Activated naive CD4-positive, alpha-beta T cell treated with anti-CD3 and anti-CD28 coated beads for 36 hours (primary cell): ENCODE results near the gene ZNF394. TPM values are rescaled to one million over a fixed set of nuclear protein-coding genes. Genes with fewer than 3 reads are reported as not detected.
"Not testable (repeated sequence)": the region's sequence is repeated elsewhere in the genome, so short reads cannot be mapped to it uniquely, and the experiment has no call there.

ENCODE experiments used
- CTCF ChIA-PET: fragments of 350-600 bp; sonication (Branson Sonifier 250); formaldehyde crosslinking; loops from one replicate; lab custom pipeline; 2021; ENCODE audit warnings: antibody characterized with exemption; lab: Charles Lee
- DNase-seq: peaks from one replicate; pipeline ENCODE4 v3.0.0-alpha.2; 2020
- H3K27ac Mint-ChIP-seq: one replicate; pipeline ENCODE4 v1.8.0; 2021; ENCODE audit warnings: mild to moderate bottlenecking, mixed read lengths
- H3K27me3 Mint-ChIP-seq: one replicate; pipeline ENCODE4 v1.8.0; 2021; ENCODE audit warnings: low read depth, mixed read lengths
- H3K36me3 Mint-ChIP-seq: one replicate; pipeline ENCODE4 v1.8.0; 2021; ENCODE audit warnings: low read depth, mixed read lengths
- H3K4me1 Mint-ChIP-seq: one replicate; pipeline ENCODE4 v1.8.0; 2021; ENCODE audit warnings: low read depth, mixed read lengths
- H3K4me3 Mint-ChIP-seq: one replicate; pipeline ENCODE4 v1.8.0; 2021; ENCODE audit warnings: mild to moderate bottlenecking, moderate library complexity, mixed read lengths
- H3K9me3 Mint-ChIP-seq: one replicate; pipeline ENCODE4 v1.8.0; 2021; ENCODE audit warnings: mixed read lengths
- intact Hi-C: fragments of 100-400 bp; cut with micrococcal nuclease; formaldehyde crosslinking; loops from one replicate; pipeline ENCODE4 v1.15.1; 2023
- total RNA-seq, 2 experiments: library from RNA; stranded (reverse); gene quantifications; one replicate each; pipeline ENCODE4 v1.2.3, GENCODE V29; 2021

Gene ZNF394
- 10 to 100 TPM; 26.5 to 26.6 TPM for total RNA-seq

- intact Hi-C loops, result loop anchor here (1.0 to 5.0 kb wide), 4 partner anchors 28 to 522 kb away; partner anchors contain the start of genes FAM200A, ZNF789 and ZSCAN25
These were observed at the start of gene ZNF394 for GRCh38 chr7:99499721-99500636. TSS of gene ZNF394 (minus strand) at chr7:99500281. CDS start at chr7:99500093, 188 bp downstream.

GRCh38 chr7:99549545-99549944 is 49.5 kb upstream of the ZNF394 start:
- H3K27ac Mint-ChIP-seq, H3K9me3 Mint-ChIP-seq, intact Hi-C loops, H3K4me3 Mint-ChIP-seq, H3K27me3 Mint-ChIP-seq, DNase-seq: not testable (repeated sequence)
- CTCF ChIA-PET, result interaction anchor here (1.0 kb wide), 1 partner anchor 9 kb away, joined by 4 read pairs; the partner anchor contains the start of gene ZNF655
- Mint-ChIP-seq H3K4me1 (peaks cover 18% of the 10 kb centered on the region), H3K36me3 (peaks cover 28% of the 10 kb centered on the region)

More at GRCh38 chr7:99499721-99500636, at the start of gene ZNF394:
- CTCF ChIA-PET, result interaction anchor here (0.8 kb wide), 1 partner anchor 14 kb away, joined by 3 read pairs; no protein-coding TSS in a partner anchor
- Mint-ChIP-seq H3K36me3 (peaks cover 35% of the 10 kb centered on the region), H3K27ac (peak within 1 kb of the TSS; percentile 99), H3K4me1 (peaks cover 23% of the 10 kb centered on the region), H3K27me3 (no peaks in the 10 kb centered on the region), H3K9me3 (no peaks in the 10 kb centered on the region), H3K4me3 (peak within 1 kb of the TSS; percentile 99)
- DNase-seq, result peak; percentile 94

- Mint-ChIP-seq H3K9me3 (peaks cover 22% of the 10 kb centered on the region), H3K36me3 (peaks cover 30% of the 10 kb centered on the region)
- intact Hi-C loops, H3K27ac Mint-ChIP-seq, DNase-seq, H3K4me1 Mint-ChIP-seq, H3K4me3 Mint-ChIP-seq, H3K27me3 Mint-ChIP-seq: not testable (repeated sequence)
- CTCF ChIA-PET, result interaction anchor here (0.5 kb wide), 1 partner anchor 53 kb away, joined by 7 read pairs; no protein-coding TSS in a partner anchor
These were observed 45.2 kb upstream of the ZNF394 start for GRCh38 chr7:99545308-99545707.

- Mint-ChIP-seq H3K9me3 (peaks cover 24% of the 10 kb centered on the region), H3K4me3 (no peak overlapping the region), H3K4me1 (no peaks in the 10 kb centered on the region), H3K36me3 (peaks cover 29% of the 10 kb centered on the region), H3K27ac (no peak overlapping the region), H3K27me3 (no peaks in the 10 kb centered on the region)
- CTCF ChIA-PET, result interaction anchor here (0.6 kb wide), 1 partner anchor 16 kb away, joined by 3 read pairs; no protein-coding TSS in a partner anchor
- DNase-seq, result no peak
- intact Hi-C loops, result no loop called here
These were observed 43.8 kb upstream of the ZNF394 start for GRCh38 chr7:99543916-99544315.

- CTCF ChIA-PET, result no interaction called here
- H3K27ac Mint-ChIP-seq, result no peak overlapping the region
- no peak for DNase-seq
- H3K4me3 Mint-ChIP-seq, result no peak overlapping the region
- peaks cover 26% of the 10 kb centered on the region for H3K36me3 Mint-ChIP-seq
- H3K27me3 Mint-ChIP-seq, result no peaks in the 10 kb centered on the region
- intact Hi-C loops, result no loop called here
- H3K4me1 Mint-ChIP-seq, result no peaks in the 10 kb centered on the region
- peaks cover 25% of the 10 kb centered on the region for H3K9me3 Mint-ChIP-seq
These were observed 43.1 kb upstream of the ZNF394 start for GRCh38 chr7:99543081-99543671.

- CTCF ChIA-PET, result interaction anchor here (0.6 kb wide), 2 partner anchors 16 to 287 kb away, joined by 4 read pairs; partner anchors contain the start of gene CYP3A43
- Mint-ChIP-seq H3K4me3 (no peak overlapping the region), H3K27me3 (no peaks in the 10 kb centered on the region), H3K4me1 (no peaks in the 10 kb centered on the region), H3K9me3 (peaks cover 22% of the 10 kb centered on the region), H3K27ac (no peak overlapping the region), H3K36me3 (peaks cover 15% of the 10 kb centered on the region)
- DNase-seq, result no peak
- intact Hi-C loops, result no loop called here
These were observed 41.1 kb upstream of the ZNF394 start for GRCh38 chr7:99541212-99541611.

GRCh38 chr7:99540542-99540941 is 40.5 kb upstream of the ZNF394 start:
- DNase-seq, result no peak
- intact Hi-C loops, result no loop called here
- H3K4me3 Mint-ChIP-seq, result no peak overlapping the region
- H3K9me3 Mint-ChIP-seq, result peaks cover 22% of the 10 kb centered on the region
- H3K4me1 Mint-ChIP-seq, result no peaks in the 10 kb centered on the region
- H3K27ac Mint-ChIP-seq, result no peak overlapping the region
- CTCF ChIA-PET, result interaction anchor here (0.6 kb wide), 1 partner anchor 225 kb away, joined by 3 read pairs; no protein-coding TSS in a partner anchor
- peaks cover 15% of the 10 kb centered on the region for H3K36me3 Mint-ChIP-seq
- no peaks in the 10 kb centered on the region for H3K27me3 Mint-ChIP-seq

- no peak overlapping the region for H3K4me3 Mint-ChIP-seq
- H3K27me3 Mint-ChIP-seq, result no peaks in the 10 kb centered on the region
- intact Hi-C loops, result no loop called here
- H3K4me1 Mint-ChIP-seq, result no peaks in the 10 kb centered on the region
- peaks cover 15% of the 10 kb centered on the region for H3K36me3 Mint-ChIP-seq
- DNase-seq, result no peak
- peaks cover 22% of the 10 kb centered on the region for H3K9me3 Mint-ChIP-seq
- CTCF ChIA-PET, result interaction anchor here (0.8 kb wide), 1 partner anchor 13 kb away, joined by 3 read pairs; no protein-coding TSS in a partner anchor
- H3K27ac Mint-ChIP-seq, result no peak overlapping the region
These were observed 39.2 kb upstream of the ZNF394 start for GRCh38 chr7:99539213-99539811.

GRCh38 chr7:99535667-99536066 is 35.6 kb upstream of the ZNF394 start:
- CTCF ChIA-PET, result interaction anchor here (0.7 kb wide), 1 partner anchor 12 kb away, joined by 5 read pairs; no protein-coding TSS in a partner anchor

GRCh38 chr7:99531354-99531765 is 31.3 kb upstream of the ZNF394 start:
- Mint-ChIP-seq H3K4me1 (no peaks in the 10 kb centered on the region), H3K4me3 (no peak overlapping the region), H3K27me3 (no peaks in the 10 kb centered on the region), H3K9me3 (peaks cover 48% of the 10 kb centered on the region), H3K27ac (no peak overlapping the region), H3K36me3 (peaks cover 66% of the 10 kb centered on the region)
- DNase-seq, result peak; percentile 9
- intact Hi-C loops, result no loop called here
- CTCF ChIA-PET, result interaction anchor here (0.7 to 0.9 kb wide), 2 partner anchors 10 to 147 kb away, joined by 3 read pairs; no protein-coding TSS in a partner anchor

More at GRCh38 chr7:99535667-99536066, 35.6 kb upstream of the ZNF394 start:
- Mint-ChIP-seq H3K4me1 (no peaks in the 10 kb centered on the region), H3K36me3 (peaks cover 41% of the 10 kb centered on the region), H3K9me3 (peaks cover 42% of the 10 kb centered on the region), H3K4me3 (no peak overlapping the region), H3K27me3 (no peaks in the 10 kb centered on the region), H3K27ac (no peak overlapping the region)
- intact Hi-C loops, result no loop called here
- no peak for DNase-seq

- DNase-seq, result peak; percentile 64
- Mint-ChIP-seq H3K27ac (no peak overlapping the region), H3K36me3 (peaks cover 44% of the 10 kb centered on the region), H3K4me1 (no peaks in the 10 kb centered on the region), H3K27me3 (no peaks in the 10 kb centered on the region), H3K4me3 (no peak overlapping the region), H3K9me3 (peaks cover 19% of the 10 kb centered on the region)
- CTCF ChIA-PET, result interaction anchor here (0.5 to 1.5 kb wide), 19 partner anchors 8 to 442 kb away, joined by 3 to 6 read pairs (median 3); partner anchors contain the start of genes ZKSCAN5 and ZNF655
- intact Hi-C loops, result loop anchor here (1.0 to 10.0 kb wide), 2 partner anchors 311 to 469 kb away; no protein-coding TSS in a partner anchor
These were observed 25.8 kb upstream of the ZNF394 start for GRCh38 chr7:99525713-99526440.
